Spleen (tissue), 11 donors: ENCODE results near the gene BAHCC1. TPM values are rescaled to one million over a fixed set of nuclear protein-coding genes. Genes with fewer than 3 reads are reported as not detected.

Experiments
- DNase-seq: peaks from one replicate; pipeline ENCODE4 v3.0.0-alpha.2; 2020
- H3K27ac ChIP-seq, 8 donors: fragments of 200-600 bp; sonication (generic) in 7 of 8; 1 replicate in 4 of 8; 2 replicates in 4 of 8; pipeline versions ENCODE4 v1.5.0 to v1.8.0; 2016 to 2021; ENCODE audit warnings: inconsistent platforms in 4 of 8, mild to moderate bottlenecking in 4 of 8, moderate library complexity in 1 of 8
- H3K27me3 ChIP-seq, 7 donors: fragments of 200-600 bp; sonication (generic) in 6 of 7; replicated peaks in 1 of 7; 1 replicate in 4 of 7; 2 replicates in 3 of 7; pipeline versions ENCODE4 v1.5.0 to v1.8.0; 2016 to 2021; ENCODE audit warnings: inconsistent platforms in 3 of 7, mild to moderate bottlenecking in 1 of 7
- H3K36me3 ChIP-seq, 6 donors: fragments of 200-600 bp; sonication (generic) in 5 of 6; 1 replicate in 4 of 6; 2 replicates in 2 of 6; pipeline versions ENCODE4 v1.5.0 to v1.8.0; 2016 to 2021; ENCODE audit warnings: inconsistent platforms in 2 of 6
- H3K4me1 ChIP-seq, 6 donors: fragments of 200-600 bp; sonication (generic) in 5 of 6; 1 replicate in 3 of 6; 2 replicates in 3 of 6; pipeline versions ENCODE4 v1.5.0 to v1.8.0; 2016 to 2021; ENCODE audit warnings: inconsistent platforms in 3 of 6
- H3K4me3 ChIP-seq, 8 donors: fragments of 200-600 bp; sonication (generic) in 7 of 8; 1 replicate in 4 of 8; 2 replicates in 4 of 8; pipeline versions ENCODE4 v1.5.0 to v1.8.0; 2016 to 2021; ENCODE audit warnings: inconsistent platforms in 4 of 8, mild to moderate bottlenecking in 4 of 8, moderate library complexity in 2 of 8
- H3K9me3 ChIP-seq, 8 donors: fragments of 200-600 bp; sonication (generic) in 7 of 8; 1 replicate in 4 of 8; 2 replicates in 4 of 8; pipeline versions ENCODE4 v1.5.0 to v1.8.0; 2016 to 2021; ENCODE audit warnings: inconsistent platforms in 4 of 8
- CTCF ChIP-seq, 11 experiments: fragments of 200-600 bp in 7 of 11; fragments of 450-650 bp in 4 of 11; sonication (generic) in 4 of 11; IDR thresholded peaks in 8 of 11; conservative IDR thresholded peaks in 3 of 11; 1 replicate in 7 of 11; 2 replicates in 4 of 11; pipeline versions ENCODE4 v1.4.0 to v1.8.0; 2016 to 2021; ENCODE audit warnings: antibody characterized with exemption in 11 of 11, inconsistent platforms in 4 of 11, mild to moderate bottlenecking in 1 of 11
- POLR2A ChIP-seq, 3 donors: fragments of 450-650 bp; IDR thresholded peaks; one replicate each; pipeline ENCODE4 v1.5.1; 2017; ENCODE audit warnings: antibody characterized with exemption in 3 of 3, mild to moderate bottlenecking in 1 of 3
- POLR2AphosphoS5 ChIP-seq, 3 donors: sonication (generic); formaldehyde crosslinking; IDR thresholded peaks; one replicate each; pipeline ENCODE4 v1.5.1; 2017; ENCODE audit warnings: antibody characterized with exemption in 3 of 3
- WGBS, 5 donors: extraction: QIAGEN DNeasy Blood & Tissue Kit in 3 of 5; methylation state at CpG; one replicate each; pipeline versions ENCODE4 v1.1.5 to v1.1.7; 2013 to 2018; 5-methylcytosine and 5-hydroxymethylcytosine counted together
- intact Hi-C: fragments of 100-400 bp; cut with DNase I; formaldehyde crosslinking; loops from one replicate; pipeline ENCODE4 v1.15.0; 2023; ENCODE audit warnings: low total_unique reads
- microRNA-seq, 3 donors: library from miRNA; unstranded; fragments of <30 nt; microRNA quantifications; one replicate each; pipeline versions ENCODE4 to v1.1.0, GENCODE V29; 2019 to 2020
- polyA plus RNA-seq, 3 donors: library from polyadenylated mRNA; stranded (reverse); fragments of 200-250 nt; gene quantifications; one replicate each; pipeline ENCODE4 v1.2.1, GENCODE V29; 2013
- small RNA-seq, 4 donors: library from RNA; depleted of rRNA; stranded (forward); fragments of <200 nt; gene quantifications; one replicate each; pipeline ENCODE3, GENCODE V24; 2016
- total RNA-seq, 7 donors: library from RNA; depleted of rRNA in 3 of 7; stranded (reverse); fragments of >200 nt in 3 of 7; fragmentation: NEBNext Ultra II Directional in 4 of 7; extraction: Animal tissue kit (Norgen Biotek cat#: 25700) in 4 of 7; gene quantifications; one replicate each; pipeline versions ENCODE4 v1.1.0 to v1.2.1, GENCODE V29; 2016 to 2021
- donor health status: healthy with polysubstance abuse.
- donor health status: DM: no; HTN: no; CAD: no; lungs with moderate emphysema.
- donor health status: DM: no; HTN: no; CAD: no.
- donor health status: Bipolar disorder and iron deficiency.
- donor health status: healthy.
- donor health status: DM: no; HTN: no; CAD: no.
- donor health status: DM: yes; HTN: yes; CAD: no.

BAHCC1 gene
- total and polyA plus RNA-seq, 10 donors, result 1.7 to 20.3 (median 12.4) TPM

- peaks cover 38 to 86% (median 66%) of the 10 kb centered on the region in 6 donors for H3K4me1 ChIP-seq
- no peaks in the 10 kb centered on the region for H3K9me3 ChIP-seq
- H3K36me3 ChIP-seq, result peaks cover 4 to 22% (median 20%) of the 10 kb centered on the region in 6 donors
- peaks cover 0 to 8% (median 0%) of the 10 kb centered on the region in 7 donors for H3K27me3 ChIP-seq
- DNase-seq, result peak; percentile 96
- intact Hi-C loops, result no loop called here
- peak overlapping the region; percentile 91 to 100 (median 100) for H3K27ac ChIP-seq
- 0 to 1% (median 1%) methylated on average over 43 to 82 of the region's 82 CpGs for WGBS, 5 donors
- H3K4me3 ChIP-seq, result peak overlapping the region; percentile 53 to 99 (median 94)
- peak in 1 of 11 experiments; percentile 5 for TF ChIP-seq CTCF (IDR thresholded peaks at IDR 0.05 in 8 of 11, conservative IDR thresholded peaks at IDR 0.05 in 3 of 11)
- peak; percentile 54 to 79 (median 70) for TF ChIP-seq POLR2AphosphoS5 (IDR thresholded peaks at IDR 0.05)
- no peak for TF ChIP-seq POLR2A (IDR thresholded peaks at IDR 0.05)
Observed at GRCh38 chr17:81514739-81515529, 119.7 kb downstream of the BAHCC1 start.

GRCh38 chr17:81515530-81516041 is 120.3 kb downstream of the BAHCC1 start:
- Histone ChIP-seq H3K9me3 (no peaks in the 10 kb centered on the region), H3K4me3 (peak overlapping the region; percentile 53 to 99 (median 94)), H3K4me1 (peaks cover 41 to 86% (median 65%) of the 10 kb centered on the region in 6 donors), H3K27me3 (peaks cover 0 to 8% (median 0%) of the 10 kb centered on the region in 7 donors), H3K27ac (peak overlapping the region; percentile 91 to 100 (median 100)), H3K36me3 (peaks cover 4 to 15% (median 13%) of the 10 kb centered on the region in 6 donors)
- intact Hi-C loops, result no loop called here
- 43 to 60% (median 55%) methylated on average over 19 of the region's 19 CpGs for WGBS, 5 donors
- peak; percentile 90 for DNase-seq
- TF ChIP-seq POLR2AphosphoS5 (IDR thresholded peaks at IDR 0.05) (no peak), CTCF (IDR thresholded peaks at IDR 0.05 in 8 of 11, conservative IDR thresholded peaks at IDR 0.05 in 3 of 11) (peak in 1 of 11 experiments; percentile 7)

Small RNA genes lying within 50 kb of the gene (microRNA-seq; reads per million reads assigned to microRNA genes)
- 0 to 0.57 (median 0) reads per million in 3 donors for gene MIR3186
- gene MIR4740, result 0 reads per million in 3 donors

Small RNA genes lying within 50 kb of the gene (small RNA-seq; reads per million reads assigned to genes)
- gene MIR3186 (0 to 0.06 (median 0) reads per million in 4 donors), gene MIR4740 (0 reads per million in 4 donors)

Other genes starting within 250 kb of the BAHCC1 start
- not detected for gene PVALEF, start 229.9 kb upstream of the BAHCC1 start, total RNA-seq
- gene PVALEF, start 229.9 kb upstream of the BAHCC1 start, polyA plus RNA-seq, result not detected
- 10 to 100 TPM; 10.9 to 69.5 (median 23.2) TPM for gene AATK, start 229.2 kb upstream of the BAHCC1 start, total RNA-seq
- gene AATK, start 229.2 kb upstream of the BAHCC1 start, polyA plus RNA-seq, result 10 to 100 TPM in 1 of 3 donors, 1 to 10 TPM in 2; 2.5 to 17.4 (median 7.1) TPM
- 10 to 100 TPM in 6 of 7 donors, 1 to 10 TPM in 1; 8.5 to 17.9 (median 12.0) TPM for gene CEP131, start 172.5 kb upstream of the BAHCC1 start, total RNA-seq
- 10 to 100 TPM; 10.3 to 26.7 (median 20.5) TPM for gene CEP131, start 172.5 kb upstream of the BAHCC1 start, polyA plus RNA-seq
- gene TEPSIN, start 156.4 kb upstream of the BAHCC1 start, total RNA-seq, result 10 to 100 TPM; 62.3 to 88.8 (median 72.3) TPM
- 10 to 100 TPM; 36.9 to 76.3 (median 57.9) TPM for gene TEPSIN, start 156.4 kb upstream of the BAHCC1 start, polyA plus RNA-seq
- 10 to 100 TPM; 22.0 to 49.3 (median 34.3) TPM for gene NDUFAF8, start 156.1 kb upstream of the BAHCC1 start, total RNA-seq
- gene NDUFAF8, start 156.1 kb upstream of the BAHCC1 start, polyA plus RNA-seq, result 10 to 100 TPM; 54.9 to 57.6 (median 56.7) TPM
- gene SLC38A10, start 100.2 kb upstream of the BAHCC1 start, total RNA-seq, result 100 to 1,000 TPM in 1 of 7 donors, 10 to 100 TPM in 6; 82.8 to 112 (median 95.0) TPM
- 10 to 100 TPM; 54.9 to 85.1 (median 71.4) TPM for gene SLC38A10, start 100.2 kb upstream of the BAHCC1 start, polyA plus RNA-seq
- 1,000 to 10,000 TPM; 1,726 to 6,270 (median 2,803) TPM for gene ACTG1, start 117.3 kb downstream of the BAHCC1 start, total RNA-seq
- gene ACTG1, start 117.3 kb downstream of the BAHCC1 start, polyA plus RNA-seq, result 1,000 to 10,000 TPM; 1,119 to 1,902 (median 1,793) TPM
- 1 to 10 TPM; 1.2 to 4.0 (median 2.8) TPM for gene FSCN2, start 132.9 kb downstream of the BAHCC1 start, total RNA-seq
- 1 to 10 TPM in 1 of 3 donors, under 1 TPM in 2; 0.41 to 2.6 (median 0.76) TPM for gene FSCN2, start 132.9 kb downstream of the BAHCC1 start, polyA plus RNA-seq
- gene FAAP100, start 156.9 kb downstream of the BAHCC1 start, total RNA-seq, result 10 to 100 TPM; 36.8 to 59.2 (median 50.2) TPM
- 10 to 100 TPM; 32.2 to 77.2 (median 52.0) TPM for gene FAAP100, start 156.9 kb downstream of the BAHCC1 start, polyA plus RNA-seq
- gene NPLOC4, start 241.7 kb downstream of the BAHCC1 start, total RNA-seq, result 100 to 1,000 TPM in 4 of 7 donors, 10 to 100 TPM in 3; 68.8 to 130 (median 101) TPM
- gene NPLOC4, start 241.7 kb downstream of the BAHCC1 start, polyA plus RNA-seq, result 10 to 100 TPM; 19.3 to 42.8 (median 32.2) TPM
- 1 to 10 TPM in 3 of 7 donors, under 1 TPM in 2, not detected in 2; 0.37 to 1.4 (median 1.1) TPM for gene TSPAN10, start 241.7 kb downstream of the BAHCC1 start, total RNA-seq
- gene TSPAN10, start 241.7 kb downstream of the BAHCC1 start, polyA plus RNA-seq, result 1 to 10 TPM in 2 of 3 donors, under 1 TPM in 1; 0.83 to 3.0 (median 2.9) TPM